ENCODE measurements around the gene KRTAP4-8.
"Not testable (repeated sequence)": the region's sequence is repeated elsewhere in the genome, so short reads cannot be mapped to it uniquely, and the experiment has no call there.

Gene KRTAP4-8

DNA sequence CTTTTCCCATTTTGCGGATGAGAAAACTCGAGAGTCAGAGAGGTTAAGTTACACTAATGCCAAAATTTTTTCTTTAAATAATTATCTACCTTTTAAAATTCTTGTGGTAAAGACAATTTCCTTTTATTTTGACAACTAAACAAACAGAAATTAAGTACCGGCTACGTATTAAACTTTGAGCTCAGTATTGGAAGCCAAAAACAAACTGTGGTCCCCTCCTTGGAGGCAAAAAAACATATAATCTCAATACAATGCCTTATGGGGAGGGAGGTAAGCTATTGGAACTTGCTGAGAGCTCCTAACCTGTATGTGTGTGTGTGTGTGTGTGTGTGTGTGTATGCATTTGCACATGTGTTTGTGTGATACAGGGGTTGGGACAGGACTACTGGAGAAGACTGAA lies 34.5 kb downstream of the KRTAP4-8 start:
- DNase-seq = no peak
- Mint-ChIP-seq H3K27me3 (peaks cover 27% of the 10 kb centered on the region), H3K4me3 (no peak overlapping the region), H3K4me1 (ENCODE audit: low read depth) (no peaks in the 10 kb centered on the region), H3K9me3 (no peaks in the 10 kb centered on the region), H3K36me3 (ENCODE audit: low read depth) (no peaks in the 10 kb centered on the region), H3K27ac (no peak overlapping the region)

DNA sequence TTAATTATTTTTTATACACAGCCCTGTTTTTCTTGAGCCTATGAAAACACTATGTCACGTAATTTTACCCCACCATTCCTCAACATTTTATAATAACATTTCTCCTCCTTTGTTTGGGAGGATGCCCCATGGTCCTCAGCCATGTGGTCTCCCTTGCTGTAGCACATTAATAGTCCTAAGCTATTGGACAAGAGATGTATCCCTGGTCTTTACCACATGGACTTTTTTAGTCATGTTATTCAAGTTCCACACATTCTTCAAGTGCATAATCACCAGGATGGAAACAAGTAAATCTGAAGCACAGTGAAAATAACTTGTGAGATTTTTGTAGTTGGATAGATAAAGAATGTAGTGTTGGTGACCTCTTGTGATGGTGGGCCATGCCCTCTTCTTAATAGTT lies 36.0 kb downstream of the KRTAP4-8 start:
- Mint-ChIP-seq H3K27ac (no peak overlapping the region), H3K27me3 (peaks cover 36% of the 10 kb centered on the region), H3K36me3 (ENCODE audit: low read depth) (no peaks in the 10 kb centered on the region), H3K4me1 (ENCODE audit: low read depth) (no peaks in the 10 kb centered on the region), H3K9me3 (no peaks in the 10 kb centered on the region), H3K4me3 (no peak overlapping the region)
- DNase-seq = no peak

DNA sequence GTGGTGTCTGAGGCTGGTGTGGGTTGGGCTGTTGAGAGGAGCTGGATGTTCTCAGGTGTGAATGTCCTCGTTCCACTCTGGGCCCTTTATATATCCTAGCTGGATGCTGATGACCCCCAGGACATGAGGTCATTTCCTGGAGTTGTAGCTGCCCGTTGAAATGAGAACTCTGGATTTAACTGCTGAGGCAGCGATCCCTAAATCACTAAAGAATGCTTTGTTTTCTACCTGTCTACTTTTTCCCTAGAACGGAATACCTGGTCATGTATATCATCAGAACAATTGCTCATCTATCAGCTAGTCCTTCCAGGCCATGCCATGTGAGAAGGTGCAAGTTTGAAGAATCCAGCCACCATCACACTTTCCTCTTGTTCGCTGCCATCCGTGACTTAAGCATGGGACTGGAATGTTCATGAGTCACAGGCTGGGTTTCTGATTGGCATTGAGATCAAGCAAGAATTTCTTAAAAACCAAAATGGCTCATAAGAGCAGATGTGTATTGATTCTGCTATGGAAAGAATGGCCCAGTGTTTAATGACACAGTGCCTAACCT lies 37.8 kb downstream of the KRTAP4-8 start, which contains the start of gene KRTAP2-3:
Gene KRTAP2-3, minus strand, starts transcription at position 63 of the 553 bp plus-strand sequence. CDS start 64 bp downstream, outside the sequence.
- Mint-ChIP-seq H3K9me3 (no peaks in the 10 kb centered on the region), H3K36me3 (ENCODE audit: low read depth) (no peaks in the 10 kb centered on the region), H3K27me3 (peaks cover 50% of the 10 kb centered on the region), H3K27ac (no peak within 1 kb of the TSS), H3K4me1 (ENCODE audit: low read depth) (no peaks in the 10 kb centered on the region), H3K4me3 (no peak within 1 kb of the TSS)
- no peak for DNase-seq

DNA sequence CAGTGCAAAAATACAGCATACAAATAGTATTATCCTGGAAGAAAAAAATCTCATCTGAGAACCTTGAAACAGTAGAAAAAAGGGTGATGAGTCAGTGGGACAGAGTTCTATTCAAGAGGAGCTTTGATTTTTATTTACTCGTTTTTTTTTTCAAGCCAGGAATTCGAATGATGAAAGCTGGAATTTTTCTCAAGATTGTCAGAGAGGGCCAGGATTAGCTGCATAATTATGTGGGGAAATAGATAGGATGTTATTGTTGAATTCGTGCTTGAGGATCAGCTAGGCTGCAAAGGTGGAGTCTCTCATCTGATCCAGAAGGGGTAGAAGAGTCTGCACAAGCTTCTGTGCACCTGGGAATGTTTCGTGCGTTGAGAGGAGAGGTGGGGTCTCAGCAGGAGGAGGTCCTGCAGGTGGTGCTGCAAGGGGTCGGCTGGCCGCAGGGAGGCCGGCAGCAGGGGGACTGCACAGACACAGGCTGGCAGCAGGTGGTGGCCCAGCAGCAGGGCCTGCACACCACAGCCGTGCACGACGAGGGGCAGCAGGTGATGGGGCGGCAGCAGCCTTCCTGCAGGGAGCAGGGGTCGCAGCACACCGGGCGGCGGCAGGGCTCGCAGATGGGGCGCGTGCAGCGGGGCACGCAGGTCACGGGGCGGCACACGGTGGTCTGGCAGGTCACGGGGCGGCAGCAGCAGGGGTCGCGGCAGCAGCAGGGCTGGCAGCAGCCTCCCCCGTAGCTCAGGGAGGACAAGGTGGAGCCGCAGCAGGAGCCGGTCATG lies 38.5 kb downstream of the KRTAP4-8 start:
- H3K4me3 Mint-ChIP-seq; H3K4me1 Mint-ChIP-seq (ENCODE audit: low read depth); H3K36me3 Mint-ChIP-seq (ENCODE audit: low read depth); DNase-seq; H3K27ac Mint-ChIP-seq; H3K9me3 Mint-ChIP-seq: not testable (repeated sequence)
- H3K27me3 Mint-ChIP-seq = peaks cover 51% of the 10 kb centered on the region

DNA sequence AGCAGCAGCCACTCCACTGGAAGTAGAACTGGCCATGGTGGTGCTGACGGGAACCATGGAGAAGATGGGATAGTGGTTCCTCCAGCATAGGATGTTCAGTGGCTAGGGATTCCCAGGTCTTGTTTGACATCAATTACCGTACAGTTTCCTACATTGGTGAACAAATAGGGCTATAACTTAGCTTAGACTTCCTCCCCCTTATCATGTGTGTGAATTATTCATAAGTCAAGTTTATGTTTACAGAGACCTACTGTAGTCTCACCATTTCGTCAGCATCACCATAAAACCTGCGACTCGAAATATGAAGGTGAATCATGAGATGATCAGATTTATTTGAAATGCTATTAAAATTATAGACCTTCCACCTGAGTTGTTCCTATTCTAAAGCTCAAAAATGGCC lies 39.2 kb downstream of the KRTAP4-8 start:
- no peak overlapping the region for H3K27ac Mint-ChIP-seq
- no peak overlapping the region for H3K4me3 Mint-ChIP-seq
- H3K9me3 Mint-ChIP-seq = no peaks in the 10 kb centered on the region
- peaks cover 55% of the 10 kb centered on the region for H3K27me3 Mint-ChIP-seq
- no peaks in the 10 kb centered on the region for H3K36me3 Mint-ChIP-seq (ENCODE audit: low read depth)
- no peak for DNase-seq
- no peaks in the 10 kb centered on the region for H3K4me1 Mint-ChIP-seq (ENCODE audit: low read depth)

DNA sequence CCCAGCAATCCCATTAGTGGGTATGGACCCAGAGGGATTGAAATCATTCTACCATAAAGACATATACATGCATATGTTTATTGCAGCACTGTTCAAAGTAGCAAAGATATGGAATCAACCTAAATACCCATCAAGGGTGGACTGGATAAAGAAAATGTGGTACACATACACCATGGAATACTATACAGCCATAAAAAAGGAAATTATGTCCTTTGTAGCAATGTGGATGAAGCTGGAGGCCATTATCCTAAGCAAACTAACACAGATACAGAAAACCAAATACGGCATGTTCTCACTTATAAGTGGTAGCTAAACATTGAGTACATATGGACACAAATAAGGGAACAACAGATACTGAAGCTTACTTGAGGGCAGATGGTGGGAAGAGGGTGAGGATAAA lies 40.4 kb downstream of the KRTAP4-8 start:
- Mint-ChIP-seq H3K4me3 (no peak overlapping the region), H3K4me1 (ENCODE audit: low read depth) (no peaks in the 10 kb centered on the region), H3K36me3 (ENCODE audit: low read depth) (no peaks in the 10 kb centered on the region), H3K27me3 (peaks cover 56% of the 10 kb centered on the region), H3K9me3 (no peaks in the 10 kb centered on the region), H3K27ac (no peak overlapping the region)
- DNase-seq = no peak

DNA sequence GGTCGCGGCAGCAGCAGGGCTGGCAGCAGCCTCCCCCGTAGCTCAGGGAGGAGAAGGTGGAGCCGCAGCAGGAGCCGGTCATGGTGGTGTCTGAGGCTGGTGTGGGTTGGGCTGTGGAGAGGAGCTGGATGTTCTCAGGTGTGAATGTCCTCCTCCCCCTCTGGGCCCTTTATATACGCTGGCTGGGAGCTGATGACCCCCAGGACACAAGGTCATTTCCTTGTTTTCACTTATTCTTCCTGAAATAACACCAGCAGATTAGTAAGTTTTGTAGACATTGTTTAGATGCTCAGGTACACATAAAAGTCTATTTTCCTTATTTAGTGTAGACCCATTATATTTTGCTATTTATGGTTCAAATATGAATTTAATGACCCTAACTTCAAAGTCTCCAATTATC lies 42.8 kb downstream of the KRTAP4-8 start, which contains the start of gene KRTAP2-2:
Gene KRTAP2-2, minus strand, starts transcription at position 101 of the 400 bp plus-strand sequence. Its CDS starts 19 bp downstream, at position 82.
- not testable (repeated sequence) for H3K4me3 Mint-ChIP-seq; H3K27ac Mint-ChIP-seq; H3K9me3 Mint-ChIP-seq; H3K4me1 Mint-ChIP-seq (ENCODE audit: low read depth); DNase-seq; H3K36me3 Mint-ChIP-seq (ENCODE audit: low read depth)
- H3K27me3 Mint-ChIP-seq = peaks cover 53% of the 10 kb centered on the region

DNA sequence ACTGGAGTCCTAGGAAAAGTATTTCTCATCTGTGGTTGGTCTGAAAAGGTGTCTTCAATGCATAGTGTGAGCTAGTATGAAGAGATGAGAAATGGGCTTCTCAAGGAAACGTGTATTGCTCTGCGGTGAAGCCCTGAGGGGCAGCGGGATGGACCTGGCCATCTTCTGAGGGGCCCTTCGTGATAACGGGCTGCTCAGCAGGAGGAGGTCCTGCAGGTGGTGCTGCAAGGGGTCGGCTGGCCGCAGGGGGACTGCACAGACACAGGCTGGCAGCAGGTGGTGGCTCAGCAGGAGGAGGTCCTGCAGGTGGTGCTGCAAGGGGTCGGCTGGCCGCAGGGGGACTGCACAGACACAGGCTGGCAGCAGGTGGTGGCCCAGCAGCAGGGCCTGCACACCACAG lies 43.4 kb downstream of the KRTAP4-8 start:
- not testable (repeated sequence) for DNase-seq; H3K27ac Mint-ChIP-seq; H3K4me3 Mint-ChIP-seq; H3K4me1 Mint-ChIP-seq (ENCODE audit: low read depth); H3K9me3 Mint-ChIP-seq; H3K36me3 Mint-ChIP-seq (ENCODE audit: low read depth)
- peaks cover 54% of the 10 kb centered on the region for H3K27me3 Mint-ChIP-seq

DNA sequence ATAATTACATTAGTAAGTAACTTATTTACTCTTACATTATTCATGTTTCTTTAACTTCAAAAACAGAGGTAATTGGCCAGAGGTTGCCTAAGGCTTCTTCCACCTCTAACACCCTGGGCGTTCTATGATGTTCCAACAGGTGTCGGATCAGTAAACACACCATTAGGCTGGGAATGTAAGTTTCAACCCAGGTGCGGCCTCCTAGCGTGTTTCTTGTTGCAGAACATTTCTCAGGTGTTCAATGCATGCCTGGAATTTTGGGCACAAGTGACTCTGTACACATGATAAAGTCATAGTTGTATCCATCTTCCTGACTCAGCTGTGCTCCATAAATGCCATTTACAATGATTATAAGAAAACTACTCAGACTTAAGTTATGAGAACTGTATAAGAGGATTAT lies 43.9 kb downstream of the KRTAP4-8 start:
- H3K4me3 Mint-ChIP-seq = no peak overlapping the region
- no peaks in the 10 kb centered on the region for H3K36me3 Mint-ChIP-seq (ENCODE audit: low read depth)
- no peaks in the 10 kb centered on the region for H3K9me3 Mint-ChIP-seq
- no peaks in the 10 kb centered on the region for H3K4me1 Mint-ChIP-seq (ENCODE audit: low read depth)
- no peak overlapping the region for H3K27ac Mint-ChIP-seq
- H3K27me3 Mint-ChIP-seq = peaks cover 50% of the 10 kb centered on the region
- DNase-seq = no peak

DNA sequence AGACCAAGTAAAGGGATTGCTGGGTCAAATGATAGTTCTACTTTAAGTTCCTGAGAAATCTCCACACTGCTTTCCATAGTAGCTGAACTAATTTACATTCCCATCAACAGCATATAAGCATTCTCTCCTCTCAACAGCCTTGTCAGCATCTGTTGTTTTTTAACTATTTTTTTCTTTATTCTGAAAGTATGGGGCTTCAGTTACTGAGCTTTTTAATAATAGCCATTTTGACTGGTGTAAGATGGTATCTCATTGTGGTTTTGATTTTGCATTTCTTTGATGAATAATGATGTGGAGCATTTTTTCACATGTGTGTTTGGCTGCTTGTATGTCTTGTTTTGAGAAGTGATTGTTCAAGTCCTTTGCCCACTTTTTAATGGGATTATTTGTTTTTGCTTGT lies 45.4 kb downstream of the KRTAP4-8 start:
- H3K36me3 Mint-ChIP-seq (ENCODE audit: low read depth) = no peaks in the 10 kb centered on the region
- DNase-seq = no peak
- H3K27ac Mint-ChIP-seq = no peak overlapping the region
- no peaks in the 10 kb centered on the region for H3K9me3 Mint-ChIP-seq
- no peaks in the 10 kb centered on the region for H3K4me1 Mint-ChIP-seq (ENCODE audit: low read depth)
- H3K27me3 Mint-ChIP-seq = peaks cover 47% of the 10 kb centered on the region
- no peak overlapping the region for H3K4me3 Mint-ChIP-seq

DNA sequence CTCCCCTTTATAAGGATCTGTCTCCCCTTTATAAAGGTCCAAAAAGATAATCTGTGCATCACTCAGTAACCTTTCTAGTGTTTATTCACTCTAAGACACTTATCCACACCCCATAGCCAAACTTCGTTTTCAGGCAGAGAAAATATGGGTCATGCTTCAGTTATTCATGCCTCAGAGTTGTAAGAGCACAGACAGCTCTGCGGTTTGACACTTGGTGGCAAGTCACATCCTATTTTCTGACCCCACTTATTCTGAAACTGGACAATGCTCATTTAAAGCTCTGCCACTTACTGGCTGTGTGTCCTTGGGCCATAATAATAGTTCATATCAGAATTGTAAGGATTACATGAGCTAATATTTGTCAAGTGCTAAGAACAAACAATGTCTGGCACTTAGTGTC lies 48.8 kb downstream of the KRTAP4-8 start:
- no peaks in the 10 kb centered on the region for H3K36me3 Mint-ChIP-seq (ENCODE audit: low read depth)
- H3K9me3 Mint-ChIP-seq = no peaks in the 10 kb centered on the region
- no peak for DNase-seq
- H3K4me1 Mint-ChIP-seq (ENCODE audit: low read depth) = no peaks in the 10 kb centered on the region
- no peak overlapping the region for H3K27ac Mint-ChIP-seq
- H3K27me3 Mint-ChIP-seq = peaks cover 38% of the 10 kb centered on the region
- no peak overlapping the region for H3K4me3 Mint-ChIP-seq

DNA sequence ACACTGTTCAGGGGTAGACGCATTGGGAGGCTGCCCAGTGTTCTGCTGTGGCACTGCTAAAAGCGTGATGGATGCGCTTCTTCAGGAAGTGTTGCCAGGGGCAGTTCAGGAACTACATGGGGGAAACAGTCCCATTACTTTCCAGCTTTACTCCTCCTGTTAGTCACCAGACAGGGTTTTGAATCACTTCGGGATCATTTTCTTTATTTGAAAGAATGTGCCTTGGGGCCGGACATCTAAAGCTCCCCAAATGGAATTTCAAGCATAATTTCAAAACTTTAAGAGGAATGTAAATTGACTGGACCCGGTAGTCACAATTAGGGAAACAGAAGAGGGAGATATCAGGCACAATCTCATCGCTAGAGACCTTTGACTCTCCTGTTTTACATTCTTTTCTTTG lies 49.5 kb downstream of the KRTAP4-8 start:
- DNase-seq = no peak
- H3K4me1 Mint-ChIP-seq (ENCODE audit: low read depth) = no peaks in the 10 kb centered on the region
- no peak overlapping the region for H3K4me3 Mint-ChIP-seq
- H3K27me3 Mint-ChIP-seq = peaks cover 35% of the 10 kb centered on the region
- peaks cover 3% of the 10 kb centered on the region for H3K9me3 Mint-ChIP-seq
- no peaks in the 10 kb centered on the region for H3K36me3 Mint-ChIP-seq (ENCODE audit: low read depth)
- H3K27ac Mint-ChIP-seq = no peak overlapping the region
